Measurements from ENCODE around the gene TMEM231. TPM values are rescaled to one million over a fixed set of nuclear protein-coding genes. Genes with fewer than 3 reads are reported as not detected.
A peak's percentile ranks its signal among the peaks of the same experiment; 100 is the strongest.

TMEM231 gene
- total RNA-seq, 4 donors from 2014 or later, result 1.2 to 4.2 (median 1.9) TPM

DNA sequence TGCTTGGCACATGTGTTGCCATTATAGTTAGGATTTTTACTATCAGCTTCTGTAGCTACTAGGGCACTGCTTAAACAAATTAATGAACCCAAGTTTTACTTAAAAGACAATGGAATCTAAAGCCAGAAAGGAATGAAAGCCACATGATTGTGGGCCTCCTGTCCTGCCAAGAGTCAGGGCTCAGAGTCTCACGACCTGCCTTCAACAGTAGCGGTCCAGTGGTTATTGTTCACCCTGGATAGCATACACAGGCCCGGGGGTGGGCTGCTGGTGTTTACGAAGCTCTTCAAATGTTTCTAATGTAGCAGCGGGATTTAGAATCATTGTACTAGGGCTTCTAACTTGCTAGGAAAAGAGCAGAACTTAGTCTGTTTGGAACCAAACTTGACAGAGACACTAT lies 17.9 kb upstream of the TMEM231 start:
- H3K4me3 ChIP-seq, result no peak overlapping the region
- H3K9me3 ChIP-seq, result no peaks in the 10 kb centered on the region
- no peak for DNase-seq
- 82 to 97% methylated on average over 4 to 5 of the region's 5 CpGs for WGBS, 2 donors
- intact Hi-C loops (cut with DNase I), result no loop called here
- peaks cover 10 to 100% (median 50%) of the 10 kb centered on the region in 3 donors for H3K36me3 ChIP-seq
- no peaks in the 10 kb centered on the region for H3K27me3 ChIP-seq
- peaks cover 0 to 36% (median 5%) of the 10 kb centered on the region in 3 donors for H3K4me1 ChIP-seq
- TF ChIP-seq, protein P1, sequence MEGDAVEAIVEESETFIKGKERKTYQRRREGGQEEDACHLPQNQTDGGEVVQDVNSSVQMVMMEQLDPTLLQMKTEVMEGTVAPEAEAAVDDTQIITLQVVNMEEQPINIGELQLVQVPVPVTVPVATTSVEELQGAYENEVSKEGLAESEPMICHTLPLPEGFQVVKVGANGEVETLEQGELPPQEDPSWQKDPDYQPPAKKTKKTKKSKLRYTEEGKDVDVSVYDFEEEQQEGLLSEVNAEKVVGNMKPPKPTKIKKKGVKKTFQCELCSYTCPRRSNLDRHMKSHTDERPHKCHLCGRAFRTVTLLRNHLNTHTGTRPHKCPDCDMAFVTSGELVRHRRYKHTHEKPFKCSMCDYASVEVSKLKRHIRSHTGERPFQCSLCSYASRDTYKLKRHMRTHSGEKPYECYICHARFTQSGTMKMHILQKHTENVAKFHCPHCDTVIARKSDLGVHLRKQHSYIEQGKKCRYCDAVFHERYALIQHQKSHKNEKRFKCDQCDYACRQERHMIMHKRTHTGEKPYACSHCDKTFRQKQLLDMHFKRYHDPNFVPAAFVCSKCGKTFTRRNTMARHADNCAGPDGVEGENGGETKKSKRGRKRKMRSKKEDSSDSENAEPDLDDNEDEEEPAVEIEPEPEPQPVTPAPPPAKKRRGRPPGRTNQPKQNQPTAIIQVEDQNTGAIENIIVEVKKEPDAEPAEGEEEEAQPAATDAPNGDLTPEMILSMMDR (IDR thresholded peaks at IDR 0.05), result no peak
- no peak for TF ChIP-seq POLR2A (IDR thresholded peaks at IDR 0.05)
- H3K27ac ChIP-seq, result no peak overlapping the region

DNA sequence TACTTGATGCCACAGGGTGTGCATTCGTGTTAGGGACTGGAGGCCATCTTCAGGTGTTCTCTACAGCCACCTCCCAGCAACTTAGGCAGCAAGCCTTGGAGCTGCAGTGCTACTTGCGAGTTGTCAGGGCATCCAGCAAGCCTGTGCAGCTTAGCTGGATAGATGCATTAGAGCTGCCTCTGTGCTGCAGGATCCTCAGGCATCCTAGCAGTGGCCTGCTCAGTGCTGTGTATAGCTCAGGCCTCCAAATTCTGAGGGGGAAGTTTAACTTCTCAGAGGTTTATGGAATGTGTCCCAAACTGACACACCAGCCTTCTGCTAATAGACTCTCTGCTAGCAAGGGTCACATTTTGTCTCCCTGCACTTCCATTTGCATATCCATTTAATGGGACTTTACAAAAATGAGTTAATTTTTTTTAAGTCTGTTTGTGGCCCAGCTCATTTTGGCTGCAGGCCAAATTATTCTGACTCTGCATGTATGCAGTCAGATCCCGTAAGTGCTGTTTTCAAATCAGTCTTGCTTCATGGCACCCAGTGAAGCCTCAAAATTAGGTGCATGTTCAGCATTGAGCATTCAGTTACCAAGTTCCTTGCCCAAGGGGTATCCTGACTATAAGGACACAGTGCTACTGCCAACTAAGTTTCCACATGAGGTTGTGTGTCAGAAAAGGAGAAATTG lies 17.0 kb upstream of the TMEM231 start:
- DNase-seq, result no peak
- no peaks in the 10 kb centered on the region for H3K27me3 ChIP-seq
- intact Hi-C loops (cut with DNase I), result no loop called here
- H3K36me3 ChIP-seq, result peaks cover 17 to 100% (median 47%) of the 10 kb centered on the region in 3 donors
- no peak overlapping the region for H3K27ac ChIP-seq
- peaks cover 0 to 45% (median 10%) of the 10 kb centered on the region in 3 donors for H3K4me1 ChIP-seq
- WGBS, 2 donors, result 39 to 70% methylated on average over 3 of the region's 3 CpGs
- no peaks in the 10 kb centered on the region for H3K9me3 ChIP-seq
- no peak overlapping the region for H3K4me3 ChIP-seq
- no peak for TF ChIP-seq POLR2A (IDR thresholded peaks at IDR 0.05)
- TF ChIP-seq, protein P1 (IDR thresholded peaks at IDR 0.05), result no peak

DNA sequence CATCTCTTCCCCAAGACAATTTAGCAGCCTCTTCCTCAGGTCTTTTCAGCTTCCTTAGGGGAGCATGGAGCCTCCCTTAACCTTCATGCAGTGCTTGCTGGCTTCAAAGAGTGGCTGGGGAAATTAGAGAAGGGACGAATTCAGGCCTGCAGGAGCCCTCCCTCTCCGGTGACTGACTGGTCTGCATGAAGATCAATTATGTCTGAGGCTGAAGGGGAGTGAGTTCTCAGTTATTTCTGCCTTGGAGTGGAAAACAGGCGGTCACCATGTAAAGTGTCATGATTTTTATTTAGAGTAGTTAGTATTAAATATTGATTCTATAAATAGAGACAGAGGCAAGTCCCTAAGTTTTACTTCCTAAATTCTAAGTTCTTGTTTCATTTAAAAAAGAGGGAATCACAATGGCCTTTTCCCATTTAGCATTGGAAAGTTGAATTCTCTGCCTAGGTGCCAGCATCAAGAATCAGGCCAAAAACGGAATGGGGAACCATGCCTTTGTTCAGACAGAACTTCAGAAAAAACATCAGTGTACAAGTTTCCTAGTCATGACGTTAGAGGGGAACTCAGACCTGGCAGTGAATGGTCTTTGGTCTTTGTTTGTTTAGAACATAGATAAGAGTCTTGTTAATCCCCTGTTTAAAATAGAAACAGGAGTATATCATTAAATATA lies 14.5 kb upstream of the TMEM231 start:
- Histone ChIP-seq H3K9me3 (no peaks in the 10 kb centered on the region), H3K27ac (no peak overlapping the region), H3K27me3 (no peaks in the 10 kb centered on the region), H3K4me1 (peaks cover 8 to 63% (median 25%) of the 10 kb centered on the region in 3 donors), H3K4me3 (no peak overlapping the region), H3K36me3 (peaks cover 17 to 77% (median 30%) of the 10 kb centered on the region in 3 donors)
- intact Hi-C loops (cut with DNase I), result no loop called here
- no peak for DNase-seq
- 60 to 76% methylated on average over 4 to 5 of the region's 5 CpGs for WGBS, 2 donors
- TF ChIP-seq, protein P1 (IDR thresholded peaks at IDR 0.05), result no peak
- TF ChIP-seq POLR2A (IDR thresholded peaks at IDR 0.05), result no peak

DNA sequence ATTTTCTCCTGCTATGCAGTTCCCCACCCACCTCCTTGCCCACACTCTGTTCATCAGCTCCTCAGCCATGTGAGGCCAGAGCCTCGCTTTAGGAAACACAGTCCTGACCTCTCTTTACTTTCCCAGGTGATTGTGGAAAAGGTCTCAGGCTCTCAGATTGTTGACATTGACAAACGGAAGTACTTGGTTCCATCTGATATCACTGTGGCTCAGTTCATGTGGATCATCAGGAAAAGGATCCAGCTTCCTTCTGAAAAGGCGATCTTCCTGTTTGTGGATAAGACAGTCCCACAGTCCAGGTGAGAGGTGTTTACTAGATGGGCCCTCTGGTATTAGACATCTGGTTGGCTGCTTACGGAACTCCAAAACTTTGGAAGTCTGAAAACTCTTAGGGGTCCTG lies 11.9 kb upstream of the TMEM231 start:
- no peak for DNase-seq
- Histone ChIP-seq H3K9me3 (no peaks in the 10 kb centered on the region), H3K4me3 (peak overlapping the region in 1 of 4 donors; percentile 78), H3K27ac (no peak overlapping the region), H3K36me3 (peaks cover 12 to 51% (median 21%) of the 10 kb centered on the region in 3 donors), H3K27me3 (no peaks in the 10 kb centered on the region), H3K4me1 (peaks cover 13 to 66% (median 28%) of the 10 kb centered on the region in 3 donors)
- WGBS, 2 donors, result 83 to 97% methylated on average over 4 of the region's 4 CpGs
- TF ChIP-seq, protein P1 (IDR thresholded peaks at IDR 0.05), result no peak
- TF ChIP-seq POLR2A (IDR thresholded peaks at IDR 0.05), result no peak
- intact Hi-C loops (cut with DNase I), result no loop called here

DNA sequence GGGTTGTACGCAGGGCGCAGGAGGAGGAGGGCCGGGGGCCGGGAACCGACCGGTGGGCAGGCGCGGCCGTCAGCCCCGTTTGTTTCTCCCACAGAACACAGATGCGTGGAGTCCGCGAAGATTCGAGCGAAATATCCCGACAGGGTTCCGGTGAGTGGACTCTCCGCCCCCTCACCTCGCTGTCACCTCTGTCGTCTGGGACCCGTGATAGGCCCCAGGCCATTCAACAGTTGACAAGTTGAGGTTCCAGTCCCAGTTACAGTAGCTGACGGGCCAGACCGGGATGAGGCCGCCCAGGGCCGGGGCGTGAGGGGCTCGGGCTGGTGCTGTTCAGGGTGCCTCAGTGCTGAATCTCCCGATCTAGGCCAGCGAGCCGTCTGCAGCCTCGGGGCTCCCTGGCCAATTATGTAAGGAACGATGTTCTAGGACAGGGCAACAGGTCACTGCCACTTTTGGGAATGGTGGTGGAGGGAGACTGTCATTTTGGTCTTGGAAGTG lies 10.8 kb upstream of the TMEM231 start:
- Histone ChIP-seq H3K9me3 (no peaks in the 10 kb centered on the region), H3K4me3 (peak overlapping the region; percentile 73 to 87 (median 78)), H3K27me3 (no peaks in the 10 kb centered on the region), H3K36me3 (peaks cover 11 to 40% (median 15%) of the 10 kb centered on the region in 3 donors), H3K4me1 (peaks cover 13 to 58% (median 28%) of the 10 kb centered on the region in 3 donors), H3K27ac (peak overlapping the region; percentile 69 to 92 (median 88))
- intact Hi-C loops (cut with DNase I), result no loop called here
- DNase-seq, result no peak
- 0% methylated on average over 6 of the region's 32 CpGs; no CpG with 5 or more reads in 1 of the 2 donors for WGBS, 2 donors
- no peak for TF ChIP-seq POLR2A (IDR thresholded peaks at IDR 0.05)
- TF ChIP-seq, protein P1 (IDR thresholded peaks at IDR 0.05), result no peak
